GM18508 (cell line): Measurements from ENCODE around the gene CTTNBP2.

Experiments used
- ATAC-seq: cut with Tn5 transposase; IDR thresholded peaks from one replicate; pipeline ENCODE4 v1.9.1; 2021; ENCODE audit warnings: moderate number of reproducible peaks; ENCODE audit not compliant: insufficient read depth, unreplicated experiment

The CTTNBP2 gene

GRCh38 chr7:117871778-117872538, 1.3 kb downstream of the CTTNBP2 start:
- no peak for ATAC-seq

- no peak for ATAC-seq
Measured at GRCh38 chr7:117871401-117871777, 1.9 kb downstream of the CTTNBP2 start.

- no peak for ATAC-seq
Measured at GRCh38 chr7:117870448-117871130, 2.7 kb downstream of the CTTNBP2 start.

GRCh38 chr7:117869374-117869773, 3.9 kb downstream of the CTTNBP2 start:
- no peak for ATAC-seq

GRCh38 chr7:117863618-117864017, 9.6 kb downstream of the CTTNBP2 start:
- no peak for ATAC-seq

- no peak for ATAC-seq
Measured at GRCh38 chr7:117862378-117862777, 10.9 kb downstream of the CTTNBP2 start.

- no peak for ATAC-seq
Measured at GRCh38 chr7:117859246-117859812, 13.9 kb downstream of the CTTNBP2 start.

- no peak for ATAC-seq
Measured at GRCh38 chr7:117858712-117859111, 14.5 kb downstream of the CTTNBP2 start.

GRCh38 chr7:117857718-117858117, 15.5 kb downstream of the CTTNBP2 start:
- ATAC-seq: no peak

- no peak for ATAC-seq
Measured at GRCh38 chr7:117856196-117856595, 17.0 kb downstream of the CTTNBP2 start.

- no peak for ATAC-seq
Measured at GRCh38 chr7:117854186-117854585, 19.1 kb downstream of the CTTNBP2 start.

- ATAC-seq: no peak
Measured at GRCh38 chr7:117848941-117849340, 24.3 kb downstream of the CTTNBP2 start.

GRCh38 chr7:117844678-117845077, 28.6 kb downstream of the CTTNBP2 start:
- ATAC-seq: no peak

GRCh38 chr7:117841611-117842010, 31.6 kb downstream of the CTTNBP2 start:
- no peak for ATAC-seq

GRCh38 chr7:117841011-117841410, 32.2 kb downstream of the CTTNBP2 start:
- ATAC-seq: no peak

- peak; percentile 41 for ATAC-seq
Measured at GRCh38 chr7:117839507-117839906, 33.7 kb downstream of the CTTNBP2 start.

GRCh38 chr7:117837841-117838240, 35.4 kb downstream of the CTTNBP2 start:
- peak; percentile 96 for ATAC-seq

- no peak for ATAC-seq
Measured at GRCh38 chr7:117835016-117835664, 38.1 kb downstream of the CTTNBP2 start.

GRCh38 chr7:117830422-117830954, 42.8 kb downstream of the CTTNBP2 start:
- ATAC-seq: no peak

- no peak for ATAC-seq
Measured at GRCh38 chr7:117829450-117830117, 43.7 kb downstream of the CTTNBP2 start.
